G401.6 (cell line): ENCODE measurements around the gene MICAL3.

ENCODE experiments used
- FAIRE-seq: peaks from 2 replicates; lab custom pipeline; 2012; peaks lifted over from hg19 to GRCh38; lab: Jason Lieb, UNC

MICAL3 gene

DNA sequence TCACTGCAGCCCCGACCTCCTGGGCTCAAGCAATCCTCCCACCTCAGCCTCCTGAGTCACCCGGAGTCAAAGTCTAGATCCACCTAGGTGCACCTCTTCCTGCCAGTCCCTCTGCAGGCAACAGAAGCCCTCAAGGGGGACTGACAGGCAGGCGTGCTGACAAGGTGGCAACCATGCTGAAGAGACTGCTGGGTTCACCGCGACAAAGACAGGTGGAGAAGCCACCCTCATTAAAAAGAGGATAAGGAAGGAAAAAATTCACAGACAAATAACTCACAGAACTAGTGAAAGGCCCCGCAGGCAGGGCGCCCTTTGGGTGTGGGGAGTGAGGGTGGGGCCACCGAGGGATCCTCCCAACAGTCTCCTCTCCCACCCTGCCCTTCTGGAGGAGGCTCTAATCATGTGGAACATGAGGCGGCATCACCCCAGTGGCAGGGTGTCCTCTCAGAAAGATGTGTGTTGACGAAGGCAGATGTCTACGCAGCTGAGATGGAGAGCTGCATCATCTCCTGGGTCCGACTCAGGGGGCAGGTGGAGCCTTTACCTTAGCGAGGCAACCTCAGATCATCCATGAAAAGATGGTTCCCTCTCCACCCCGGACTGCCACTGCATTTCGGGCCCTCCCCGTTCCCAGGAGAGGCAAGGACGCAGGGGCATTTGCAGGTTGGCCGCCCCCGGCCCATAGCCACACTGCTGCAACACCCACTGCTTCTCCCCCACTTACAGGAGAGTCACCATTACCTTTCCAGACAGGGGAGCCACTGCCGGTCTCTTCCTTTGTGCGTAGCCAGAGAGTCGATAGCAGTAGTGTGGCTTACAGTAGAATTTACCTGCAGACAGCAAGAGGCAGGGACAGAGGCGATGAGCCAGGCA, 158.9 kb downstream of the MICAL3 start:
- FAIRE-seq = no peak

- FAIRE-seq = no peak
Observed at GRCh38 chr22:17864398-17865182, 159.8 kb downstream of the MICAL3 start.

DNA sequence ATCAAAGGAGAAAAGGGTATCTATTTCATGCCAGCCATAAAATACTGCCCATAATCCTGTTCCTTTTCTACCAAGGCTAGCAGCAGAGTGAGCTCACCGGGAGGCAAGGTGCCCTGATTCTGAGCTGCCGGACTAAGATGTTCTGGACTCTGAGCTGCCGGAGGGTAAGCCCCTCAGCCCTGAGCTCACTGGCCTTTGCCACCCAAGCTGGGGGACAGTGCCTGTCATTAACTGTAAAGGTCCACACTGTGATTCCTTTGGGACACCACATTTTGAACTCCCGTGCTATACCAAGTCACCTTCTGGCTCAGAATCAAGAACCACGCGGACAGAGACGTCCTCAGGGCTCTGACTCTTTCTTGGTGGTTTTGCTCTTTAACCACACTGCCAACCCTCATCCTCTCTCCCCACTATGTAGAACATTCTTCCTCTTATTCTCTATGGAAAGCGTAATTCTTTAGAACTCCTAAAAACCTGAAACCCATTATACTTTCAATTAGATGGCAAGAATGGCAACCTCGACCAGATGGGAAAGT, 161.6 kb downstream of the MICAL3 start:
- FAIRE-seq = no peak

DNA sequence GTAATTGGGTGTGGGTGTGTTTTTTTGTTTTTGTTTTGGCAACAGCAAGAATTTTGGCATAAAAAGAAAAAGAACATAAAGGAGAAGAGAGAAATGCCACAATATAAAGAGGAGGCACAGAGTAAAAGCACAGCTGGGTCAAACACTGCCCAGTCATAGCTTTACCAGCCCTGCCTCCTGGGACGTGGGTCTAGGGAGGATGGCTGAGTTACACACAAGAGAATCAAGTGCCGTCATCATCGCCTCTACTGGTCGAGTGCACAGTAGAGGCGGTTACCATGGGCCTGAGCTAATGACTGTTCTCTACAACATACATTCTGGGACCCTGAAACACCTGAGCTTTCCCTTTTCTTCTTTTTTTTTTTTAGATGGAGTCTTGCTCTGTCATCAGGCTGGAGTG, 162.5 kb downstream of the MICAL3 start:
- FAIRE-seq = no peak

- no peak for FAIRE-seq
Observed at GRCh38 chr22:17860220-17860965, 164.0 kb downstream of the MICAL3 start.

- FAIRE-seq = no peak
Observed at GRCh38 chr22:17858033-17858432, 166.3 kb downstream of the MICAL3 start.

DNA sequence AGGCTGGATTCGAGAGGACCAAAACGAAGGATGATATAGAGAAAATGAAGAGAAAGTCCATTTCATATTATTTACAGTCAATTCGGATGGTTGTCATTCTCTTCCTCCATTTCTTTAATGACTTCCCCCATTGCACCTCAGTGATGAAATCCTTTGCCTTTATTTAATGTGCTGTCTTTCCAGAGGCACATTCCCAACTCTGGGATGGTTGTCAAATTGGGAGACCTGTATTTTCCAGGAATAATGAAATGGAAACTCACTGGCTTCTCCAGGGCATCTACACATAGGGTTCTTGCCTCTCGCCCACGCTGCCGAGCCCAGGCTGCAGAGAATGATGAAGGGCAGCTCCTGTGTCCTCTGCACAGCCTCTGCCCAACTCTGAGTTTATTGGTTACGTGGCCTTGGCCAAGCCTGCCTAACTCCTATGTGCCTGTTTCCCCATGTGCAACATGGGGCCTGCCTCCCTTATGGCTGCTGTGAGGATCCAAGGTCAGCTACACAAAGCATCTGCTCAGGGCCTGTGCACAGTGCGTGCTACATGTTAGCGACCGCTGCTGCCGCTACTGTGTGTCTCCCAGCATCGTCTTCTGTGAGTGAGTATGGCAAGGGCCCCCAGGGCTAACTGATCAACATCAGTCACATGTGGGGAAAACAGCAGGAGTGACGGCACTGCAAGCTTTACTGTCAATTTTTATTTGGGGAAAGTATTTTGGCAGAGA, 168.6 kb downstream of the MICAL3 start:
- no peak for FAIRE-seq

DNA sequence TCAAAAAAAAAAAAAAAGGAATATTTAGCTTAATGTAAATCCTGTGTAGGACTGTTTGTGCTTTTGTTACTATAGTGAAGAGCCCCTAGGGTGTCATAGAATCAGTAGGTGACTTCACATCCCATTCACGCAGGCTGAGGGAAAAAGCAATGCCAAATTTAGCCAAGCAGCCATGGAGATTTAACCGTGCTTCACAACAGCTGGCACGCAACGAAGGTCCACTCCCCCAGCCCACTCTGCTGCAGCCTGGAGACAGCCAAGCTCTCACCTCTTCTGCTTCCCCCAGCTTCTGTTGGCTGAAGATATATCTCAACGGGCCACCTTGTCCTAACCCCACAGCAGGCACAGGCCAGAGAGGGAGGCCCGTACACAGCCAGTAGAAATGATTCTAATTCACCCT, 171.3 kb downstream of the MICAL3 start:
- FAIRE-seq = no peak

GRCh38 chr22:17851759-17852158, 172.6 kb downstream of the MICAL3 start:
- FAIRE-seq = no peak

DNA sequence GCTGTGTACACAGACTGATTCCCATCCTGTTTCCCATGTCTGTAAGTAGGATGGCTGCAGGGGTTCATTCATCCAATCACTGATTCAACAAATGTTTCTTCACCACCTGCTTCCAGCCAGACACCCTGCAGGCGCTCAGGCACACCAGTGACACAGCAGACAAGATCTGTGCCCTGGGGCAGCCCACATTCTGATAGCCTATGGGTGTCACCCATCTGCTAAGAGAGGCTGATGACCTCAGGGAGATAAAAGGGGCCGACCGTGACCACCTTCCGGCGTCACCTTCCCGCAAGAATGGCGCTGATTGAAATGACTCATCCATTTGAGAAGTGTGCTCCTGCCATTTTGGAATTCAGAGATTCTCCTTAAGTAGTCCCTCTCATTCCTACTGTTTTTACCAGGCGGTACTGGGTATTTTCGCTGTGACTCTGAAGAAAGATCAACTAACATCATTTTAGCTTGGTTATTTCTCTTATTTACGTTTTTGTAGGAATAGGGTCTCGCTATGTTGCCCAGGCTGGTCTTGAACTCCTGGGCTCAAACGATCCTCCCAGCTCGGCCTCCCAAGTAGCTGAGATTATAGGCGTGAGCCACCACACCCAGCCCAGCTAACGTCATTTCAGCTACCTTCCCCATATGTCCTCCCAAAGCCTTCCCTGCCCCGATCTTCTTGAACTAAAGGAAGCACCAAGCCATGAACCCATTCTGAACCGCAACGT, 176.8 kb downstream of the MICAL3 start:
- no peak for FAIRE-seq

GRCh38 chr22:17846326-17846992, 177.9 kb downstream of the MICAL3 start:
- no peak for FAIRE-seq

GRCh38 chr22:17845790-17846189, 178.6 kb downstream of the MICAL3 start:
- no peak for FAIRE-seq

DNA sequence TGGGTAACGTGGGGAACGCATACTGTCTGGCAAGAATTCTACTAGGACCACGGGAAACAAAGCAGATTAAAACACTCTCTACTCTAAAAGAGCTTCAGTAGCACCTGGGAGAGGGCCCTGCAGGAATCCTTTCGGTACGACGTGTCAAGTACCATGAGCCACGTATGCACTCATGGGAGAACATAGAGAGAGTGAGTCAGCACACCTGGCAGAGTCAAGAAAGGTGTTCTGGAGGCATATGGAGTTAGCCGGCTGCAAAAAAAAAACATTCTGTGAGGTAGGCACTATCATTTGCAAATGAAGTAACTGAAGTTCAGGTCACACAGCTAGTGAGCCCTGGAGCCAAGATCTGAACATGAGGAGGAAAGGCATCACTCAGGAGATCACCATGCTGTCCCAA, 179.0 kb downstream of the MICAL3 start:
- FAIRE-seq = no peak

DNA sequence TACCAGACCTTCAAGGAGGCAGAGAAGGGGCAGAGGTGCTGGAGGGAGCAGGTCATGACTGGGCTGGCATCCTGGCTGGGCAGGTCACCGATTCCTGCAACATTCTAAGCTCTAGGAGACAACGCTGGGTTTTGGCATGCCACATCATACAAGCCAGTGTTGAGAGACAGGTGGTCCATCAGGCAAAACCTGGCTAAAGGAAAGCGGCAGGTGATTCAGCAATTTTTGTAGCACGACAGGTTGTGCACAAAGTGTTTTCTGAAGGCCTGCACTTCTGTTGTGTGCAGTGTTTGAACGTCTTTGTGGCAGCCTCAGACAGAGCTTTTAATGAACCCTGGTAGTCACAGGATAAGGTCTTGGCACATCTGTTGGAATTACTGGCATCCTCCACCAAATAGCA, 180.2 kb downstream of the MICAL3 start:
- no peak for FAIRE-seq

DNA sequence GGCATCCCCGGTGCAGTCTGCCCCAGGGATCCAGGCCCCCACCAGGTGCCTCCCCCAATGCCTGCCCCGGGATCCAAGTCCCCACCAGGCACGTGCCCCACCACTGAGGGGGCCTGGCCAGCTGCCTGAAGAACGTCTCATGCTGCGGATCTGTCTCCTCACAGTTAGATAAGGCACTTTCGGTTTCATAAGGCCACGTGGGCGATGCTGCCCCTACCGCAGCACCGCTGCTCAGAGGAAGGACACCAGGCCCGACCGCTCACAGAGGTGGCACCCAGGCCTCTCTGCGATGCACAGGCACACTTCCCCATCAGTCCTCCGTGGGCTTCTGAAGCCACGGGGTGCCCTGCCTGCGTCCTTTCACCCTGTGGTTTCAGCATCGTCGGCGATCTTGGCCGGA, 182.0 kb downstream of the MICAL3 start:
- no peak for FAIRE-seq

DNA sequence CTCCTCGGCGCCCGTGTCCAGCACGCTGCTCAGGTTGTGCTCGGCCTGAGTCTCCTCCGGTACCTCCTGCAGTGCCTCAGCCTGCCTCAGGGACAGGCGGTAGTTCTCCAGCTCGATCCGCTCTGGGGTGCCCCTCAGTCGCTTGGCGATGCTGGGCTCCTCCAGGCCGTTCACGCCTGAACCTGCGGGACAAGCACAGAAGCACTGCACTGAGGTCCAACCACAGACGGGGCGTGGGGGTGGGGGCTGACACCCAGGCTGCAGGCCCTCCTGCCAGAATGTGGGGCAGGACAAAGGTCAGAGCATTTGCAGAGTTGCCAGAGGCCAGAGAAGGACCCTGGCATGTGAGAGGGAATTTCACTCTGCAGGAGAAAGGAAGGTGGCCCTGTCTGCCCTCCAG, 182.5 kb downstream of the MICAL3 start:
- no peak for FAIRE-seq

GRCh38 chr22:17838180-17838865, 186.0 kb downstream of the MICAL3 start:
- FAIRE-seq = no peak

GRCh38 chr22:17836992-17837742, 187.2 kb downstream of the MICAL3 start:
- FAIRE-seq = no peak

GRCh38 chr22:17835256-17835655, 189.1 kb downstream of the MICAL3 start:
- FAIRE-seq = no peak
